ENCODE results near the gene ZNRF3. TPM values are rescaled to one million over a fixed set of nuclear protein-coding genes. Genes with fewer than 3 reads are reported as not detected.

ZNRF3 gene
- polyA plus RNA-seq, 6 donors from 2014 or later: 0.09 to 0.23 (median 0.17) TPM; not detected in 2

DNA sequence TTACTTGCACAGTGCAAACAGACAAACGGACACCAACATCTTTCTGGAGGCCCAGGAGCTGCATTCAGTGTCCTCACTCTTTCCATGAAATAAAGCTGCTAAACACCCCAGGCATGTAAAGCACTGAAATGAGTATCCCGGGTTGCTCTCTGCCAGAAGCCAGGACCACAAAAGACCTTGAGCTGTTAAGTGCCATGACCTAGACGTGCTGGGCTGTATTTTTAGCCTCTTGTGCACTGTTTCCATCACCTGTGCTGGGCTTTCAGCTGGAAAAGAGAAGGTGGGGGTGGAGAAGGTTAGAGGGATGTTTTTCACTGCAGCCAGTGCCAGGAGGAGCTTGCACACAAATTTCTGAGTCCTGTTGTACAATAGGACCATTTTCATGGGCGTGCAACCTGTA, 186.1 kb downstream of the ZNRF3 start:
- ATAC-seq (ENCODE audit: low read depth in 2 of 2): no peak
- Mint-ChIP-seq H3K27me3 (peaks cover 25 to 56% (median 42%) of the 10 kb centered on the region in 3 donors), H3K4me3 (no peak overlapping the region), H3K36me3 (no peaks in the 10 kb centered on the region), H3K4me1 (peaks cover 18 to 42% (median 35%) of the 10 kb centered on the region in 3 donors), H3K9me3 (no peaks in the 10 kb centered on the region), H3K27ac (peak overlapping the region in 1 of 6 donors; percentile 21)
- no peak for DNase-seq

GRCh38 chr22:29070490-29070889, 187.1 kb downstream of the ZNRF3 start:
- H3K27me3 Mint-ChIP-seq: peaks cover 35 to 67% (median 45%) of the 10 kb centered on the region in 3 donors

GRCh38 chr22:29071261-29072045, 188.1 kb downstream of the ZNRF3 start:
- H3K36me3 Mint-ChIP-seq: no peaks in the 10 kb centered on the region
- no peak overlapping the region for H3K27ac Mint-ChIP-seq
- peak overlapping the region; percentile 80 to 87 (median 82) for H3K4me3 Mint-ChIP-seq
- H3K4me1 Mint-ChIP-seq: peaks cover 14 to 31% (median 28%) of the 10 kb centered on the region in 3 donors
- H3K9me3 Mint-ChIP-seq: no peaks in the 10 kb centered on the region
- ATAC-seq (ENCODE audit: low read depth in 2 of 2) (peak in 1 of 2 donors; percentile 12), DNase-seq (peak; percentile 10)
- H3K27me3 Mint-ChIP-seq: peaks cover 43 to 76% (median 46%) of the 10 kb centered on the region in 3 donors

More at GRCh38 chr22:29070490-29070889, 187.1 kb downstream of the ZNRF3 start:
- Mint-ChIP-seq H3K4me3 (peak overlapping the region in 6 of 8 donors; percentile 30 to 89 (median 76)), H3K9me3 (no peaks in the 10 kb centered on the region), H3K36me3 (no peaks in the 10 kb centered on the region), H3K4me1 (peaks cover 18 to 38% (median 35%) of the 10 kb centered on the region in 3 donors), H3K27ac (no peak overlapping the region)
- no peak for DNase-seq
- no peak for ATAC-seq (ENCODE audit: low read depth in 2 of 2)

DNA sequence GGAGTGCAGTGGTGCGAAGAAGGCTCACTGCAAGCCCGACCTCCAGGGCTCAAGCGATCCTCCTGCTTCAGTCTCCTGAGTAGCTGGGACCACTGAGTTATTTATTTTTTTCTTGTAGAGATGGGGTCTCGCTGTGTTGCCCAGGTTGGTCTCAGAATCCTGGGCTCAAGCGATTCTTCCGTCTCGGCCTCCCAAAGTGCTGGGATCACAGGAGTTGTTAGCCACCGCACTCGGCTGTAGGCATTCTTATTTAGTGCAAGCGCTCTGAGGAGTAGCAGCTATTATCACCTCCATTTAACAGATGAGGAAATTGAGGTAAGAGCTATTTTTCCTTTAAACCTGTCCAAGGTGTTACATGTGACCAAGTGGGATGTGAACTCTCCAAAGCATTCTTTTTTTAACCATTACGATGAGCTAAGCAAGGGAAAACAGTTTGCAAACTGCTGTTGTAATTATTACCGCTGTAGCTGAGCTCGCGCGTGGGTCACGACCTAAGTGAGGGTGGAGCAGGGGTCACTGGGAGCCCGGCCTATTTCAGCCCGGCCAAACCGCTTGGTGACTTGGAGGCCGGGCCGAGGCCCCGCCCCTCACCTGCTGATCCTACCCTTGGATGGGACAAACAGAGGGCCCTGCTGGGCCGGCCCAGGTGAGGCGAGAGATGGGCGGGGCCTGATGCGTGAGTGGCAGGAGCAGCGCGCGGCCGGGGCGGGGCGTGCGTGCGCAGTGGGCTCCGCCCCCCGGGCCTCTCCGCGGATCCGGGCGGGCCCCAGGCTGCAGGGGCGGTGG, 189.0 kb downstream of the ZNRF3 start:
- Mint-ChIP-seq H3K27me3 (peaks cover 43 to 71% (median 50%) of the 10 kb centered on the region in 3 donors), H3K9me3 (no peaks in the 10 kb centered on the region), H3K27ac (peak overlapping the region in 1 of 6 donors; percentile 22), H3K4me3 (peak overlapping the region; percentile 80 to 87 (median 82)), H3K4me1 (peaks cover 14 to 31% (median 25%) of the 10 kb centered on the region in 3 donors), H3K36me3 (no peaks in the 10 kb centered on the region)
- peak; percentile 81 for DNase-seq
- peak; percentile 94 to 95 for ATAC-seq (ENCODE audit: low read depth in 2 of 2)

- no peak for ATAC-seq (ENCODE audit: low read depth in 2 of 2)
- H3K4me3 Mint-ChIP-seq: peak within 1 kb of the TSS; percentile 80 to 89 (median 82)
- H3K4me1 Mint-ChIP-seq: peaks cover 14 to 31% (median 25%) of the 10 kb centered on the region in 3 donors
- H3K27ac Mint-ChIP-seq: peak within 1 kb of the TSS in 1 of 6 donors; percentile 22
- peak; percentile 5 for DNase-seq
- no peaks in the 10 kb centered on the region for H3K9me3 Mint-ChIP-seq
- no peaks in the 10 kb centered on the region for H3K36me3 Mint-ChIP-seq
- peaks cover 43 to 72% (median 50%) of the 10 kb centered on the region in 3 donors for H3K27me3 Mint-ChIP-seq
Observed at GRCh38 chr22:29072979-29073617, 189.7 kb downstream of the ZNRF3 start, which contains the start of gene KREMEN1. Gene KREMEN1, plus strand, starts transcription at chr22:29073035. Its CDS starts 96 bp downstream, at chr22:29073131.

GRCh38 chr22:29073618-29074275, 190.4 kb downstream of the ZNRF3 start:
- Mint-ChIP-seq H3K36me3 (no peaks in the 10 kb centered on the region), H3K4me1 (peaks cover 14 to 31% (median 25%) of the 10 kb centered on the region in 3 donors), H3K27me3 (peaks cover 49 to 78% (median 50%) of the 10 kb centered on the region in 3 donors), H3K27ac (no peak overlapping the region), H3K9me3 (no peaks in the 10 kb centered on the region), H3K4me3 (peak overlapping the region; percentile 62 to 89 (median 74))
- ATAC-seq (ENCODE audit: low read depth in 2 of 2) (no peak), DNase-seq (peak; percentile 6)

- DNase-seq (no peak), ATAC-seq (ENCODE audit: low read depth in 2 of 2) (no peak)
- Mint-ChIP-seq H3K36me3 (no peaks in the 10 kb centered on the region), H3K4me3 (peak overlapping the region; percentile 62 to 89 (median 74)), H3K27ac (no peak overlapping the region), H3K4me1 (peaks cover 14 to 31% (median 25%) of the 10 kb centered on the region in 3 donors), H3K9me3 (no peaks in the 10 kb centered on the region), H3K27me3 (peaks cover 46 to 78% (median 55%) of the 10 kb centered on the region in 3 donors)
Observed at GRCh38 chr22:29074276-29074772, 191.0 kb downstream of the ZNRF3 start.

- no peak for ATAC-seq (ENCODE audit: low read depth in 2 of 2)
- peak overlapping the region in 1 of 8 donors; percentile 54 for H3K4me3 Mint-ChIP-seq
- H3K27me3 Mint-ChIP-seq: peaks cover 32 to 59% (median 55%) of the 10 kb centered on the region in 3 donors
- H3K9me3 Mint-ChIP-seq: no peaks in the 10 kb centered on the region
- H3K36me3 Mint-ChIP-seq: no peaks in the 10 kb centered on the region
- no peak for DNase-seq
- H3K4me1 Mint-ChIP-seq: peaks cover 7 to 12% (median 10%) of the 10 kb centered on the region in 3 donors
- H3K27ac Mint-ChIP-seq: peak overlapping the region in 1 of 6 donors; percentile 7
Observed at GRCh38 chr22:29078036-29078868, 194.9 kb downstream of the ZNRF3 start.

DNA sequence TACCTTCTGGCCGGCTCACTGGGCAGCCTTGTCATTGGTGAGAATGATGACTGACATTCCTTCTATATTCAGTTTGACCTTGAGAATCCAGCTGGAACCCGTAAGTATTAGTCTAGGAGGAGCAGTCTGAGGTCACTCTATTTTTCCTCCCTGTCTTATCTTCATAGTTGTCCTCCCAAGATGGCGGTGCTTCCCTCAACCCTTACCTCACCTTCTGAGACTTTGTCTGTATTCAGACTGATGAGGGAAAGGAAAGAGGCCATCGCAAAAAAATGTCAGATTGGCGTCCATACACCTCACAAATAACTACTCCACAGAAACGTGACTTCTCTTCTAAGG, 195.5 kb downstream of the ZNRF3 start:
- ATAC-seq (ENCODE audit: low read depth in 2 of 2) (no peak), DNase-seq (no peak)
- H3K27me3 Mint-ChIP-seq: peaks cover 32 to 61% (median 50%) of the 10 kb centered on the region in 3 donors
- H3K9me3 Mint-ChIP-seq: no peaks in the 10 kb centered on the region
- H3K4me1 Mint-ChIP-seq: peaks cover 5 to 8% (median 8%) of the 10 kb centered on the region in 3 donors
- no peak overlapping the region for H3K4me3 Mint-ChIP-seq
- no peaks in the 10 kb centered on the region for H3K36me3 Mint-ChIP-seq
- H3K27ac Mint-ChIP-seq: peak overlapping the region in 1 of 6 donors; percentile 45

DNA sequence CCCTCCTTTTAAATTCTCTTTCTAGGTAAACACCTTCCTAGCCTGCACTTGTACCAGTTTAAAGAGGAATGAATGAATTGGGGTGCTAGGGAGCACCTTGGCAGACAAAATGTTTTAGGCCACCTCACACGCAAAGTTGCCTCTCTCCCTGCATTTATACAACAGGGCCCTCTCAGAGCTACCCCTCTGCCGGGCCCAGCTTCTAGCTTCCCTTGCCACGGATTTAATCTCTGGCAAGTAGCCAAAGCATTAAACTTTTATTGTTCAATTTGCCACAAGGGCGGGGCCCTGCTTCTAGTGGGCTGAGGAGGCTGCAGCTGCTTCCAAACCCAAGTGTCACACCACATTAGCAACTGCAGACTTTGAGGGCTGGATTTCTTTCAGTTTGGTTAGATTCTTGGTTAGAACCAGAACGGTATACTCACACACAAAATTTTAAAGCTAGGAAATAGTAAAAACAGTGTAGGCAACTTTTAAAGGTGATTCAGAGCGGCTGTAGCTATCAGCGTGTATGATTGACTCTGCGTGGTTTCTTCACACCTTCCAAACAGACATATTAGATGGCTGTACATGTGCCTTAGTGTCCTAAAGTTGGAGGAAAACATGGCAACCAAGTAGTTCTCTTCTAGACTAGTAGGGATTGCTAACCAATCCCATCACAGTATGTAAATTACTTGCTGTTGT, 196.0 kb downstream of the ZNRF3 start:
- Mint-ChIP-seq H3K27me3 (peaks cover 28 to 59% (median 45%) of the 10 kb centered on the region in 3 donors), H3K9me3 (no peaks in the 10 kb centered on the region), H3K36me3 (no peaks in the 10 kb centered on the region), H3K4me3 (no peak overlapping the region), H3K4me1 (peaks cover 0 to 3% (median 3%) of the 10 kb centered on the region in 3 donors), H3K27ac (no peak overlapping the region)
- DNase-seq (no peak), ATAC-seq (ENCODE audit: low read depth in 2 of 2) (no peak)

DNA sequence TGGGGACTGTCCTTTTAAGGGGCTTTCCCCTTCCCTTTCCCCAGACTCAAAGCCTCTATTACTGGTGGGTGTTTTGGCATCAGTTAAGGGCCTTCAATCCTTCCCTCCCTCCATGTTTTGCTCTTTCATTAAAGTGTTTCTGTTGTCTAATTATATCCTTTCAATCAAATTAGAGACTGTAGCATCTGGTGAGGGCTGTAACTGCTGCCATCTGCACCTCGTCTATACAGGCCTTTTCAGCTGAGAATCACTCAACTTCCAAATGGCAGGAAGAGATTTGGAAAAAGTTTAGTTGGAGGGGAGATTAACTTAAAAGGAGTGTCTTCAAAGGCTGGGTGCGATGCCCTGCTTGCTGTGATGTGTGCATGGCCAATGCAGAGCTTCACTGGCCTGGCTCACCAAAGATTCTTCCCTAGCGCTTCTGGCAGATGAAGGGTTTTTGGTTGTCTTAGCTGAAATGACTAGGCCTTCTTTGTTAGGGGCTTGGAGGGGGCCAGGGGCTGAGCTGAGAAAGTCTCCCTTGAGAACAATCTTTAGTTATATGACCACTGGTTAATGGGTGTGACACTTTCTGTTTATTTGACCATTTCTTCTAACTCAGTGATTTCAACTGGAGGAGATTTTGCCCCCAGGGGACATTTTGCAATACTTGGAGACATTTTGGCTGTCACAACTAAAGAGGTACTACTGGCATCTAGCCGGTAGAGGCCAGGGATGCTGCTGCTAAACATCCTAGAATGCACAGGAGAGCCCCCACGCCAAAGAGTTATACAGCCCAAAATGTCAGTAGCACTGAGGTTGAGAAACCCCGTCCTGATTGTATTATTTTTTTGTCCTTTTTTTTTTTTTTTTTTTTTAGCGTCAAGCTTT, 197.0 kb downstream of the ZNRF3 start:
- Mint-ChIP-seq H3K27me3 (peaks cover 19 to 49% (median 35%) of the 10 kb centered on the region in 3 donors), H3K4me3 (no peak overlapping the region), H3K36me3 (no peaks in the 10 kb centered on the region), H3K27ac (no peak overlapping the region), H3K9me3 (no peaks in the 10 kb centered on the region), H3K4me1 (no peaks in the 10 kb centered on the region)
- ATAC-seq (ENCODE audit: low read depth in 2 of 2) (no peak), DNase-seq (no peak)

Data from naive B cell (primary cell).